PFSK-1 (cell line): ENCODE data around the gene MYO16.

Experiments
- POLR2AphosphoS5 ChIP-seq: IDR thresholded peaks from 2 replicates; pipeline ENCODE4 v1.6.1; 2012; ENCODE audit warnings: low read depth, mild to moderate bottlenecking, control low read depth, low read length, moderate library complexity
- TAF1 ChIP-seq: IDR thresholded peaks from 2 replicates; pipeline ENCODE4 v1.6.1; 2012; ENCODE audit warnings: low read length, control low read depth, borderline replicate concordance; ENCODE audit not compliant: insufficient read depth
- TF ChIP-seq, protein P1 (sequence below), 2 experiments: IDR thresholded peaks; 2 replicates each; pipeline versions ENCODE4 v1.6.1 to v1.8.0; 2011 to 2012; ENCODE audit warnings: low read depth in 2 of 2, low read length in 2 of 2, control low read depth in 1 of 2, inconsistent platforms in 1 of 2, mild to moderate bottlenecking in 1 of 2, moderate library complexity in 1 of 2; ENCODE audit not compliant: insufficient read depth in 1 of 2

DNA sequence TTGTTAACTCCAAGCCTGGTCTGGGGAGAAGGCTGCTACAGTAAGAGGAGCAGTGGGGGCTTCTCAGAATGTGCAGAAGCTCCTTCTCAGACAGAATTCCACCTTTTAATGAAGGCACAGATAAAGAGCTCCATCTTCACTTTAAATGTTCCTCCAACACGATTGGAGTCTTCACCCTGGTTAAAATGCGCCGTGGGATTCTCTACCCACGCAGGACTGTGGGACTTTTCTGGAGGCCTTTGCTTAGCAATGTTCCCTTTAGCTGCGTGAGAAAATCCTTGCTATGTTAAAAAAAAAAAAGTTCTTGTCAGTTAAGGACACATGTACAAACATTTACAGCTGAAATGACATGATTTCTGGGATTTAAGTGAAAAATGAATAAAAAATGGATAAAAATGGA is 546.3 kb downstream of the MYO16 start:
- TF ChIP-seq POLR2AphosphoS5, result no peak
- TF ChIP-seq TAF1, result no peak
- TF ChIP-seq, protein P1, sequence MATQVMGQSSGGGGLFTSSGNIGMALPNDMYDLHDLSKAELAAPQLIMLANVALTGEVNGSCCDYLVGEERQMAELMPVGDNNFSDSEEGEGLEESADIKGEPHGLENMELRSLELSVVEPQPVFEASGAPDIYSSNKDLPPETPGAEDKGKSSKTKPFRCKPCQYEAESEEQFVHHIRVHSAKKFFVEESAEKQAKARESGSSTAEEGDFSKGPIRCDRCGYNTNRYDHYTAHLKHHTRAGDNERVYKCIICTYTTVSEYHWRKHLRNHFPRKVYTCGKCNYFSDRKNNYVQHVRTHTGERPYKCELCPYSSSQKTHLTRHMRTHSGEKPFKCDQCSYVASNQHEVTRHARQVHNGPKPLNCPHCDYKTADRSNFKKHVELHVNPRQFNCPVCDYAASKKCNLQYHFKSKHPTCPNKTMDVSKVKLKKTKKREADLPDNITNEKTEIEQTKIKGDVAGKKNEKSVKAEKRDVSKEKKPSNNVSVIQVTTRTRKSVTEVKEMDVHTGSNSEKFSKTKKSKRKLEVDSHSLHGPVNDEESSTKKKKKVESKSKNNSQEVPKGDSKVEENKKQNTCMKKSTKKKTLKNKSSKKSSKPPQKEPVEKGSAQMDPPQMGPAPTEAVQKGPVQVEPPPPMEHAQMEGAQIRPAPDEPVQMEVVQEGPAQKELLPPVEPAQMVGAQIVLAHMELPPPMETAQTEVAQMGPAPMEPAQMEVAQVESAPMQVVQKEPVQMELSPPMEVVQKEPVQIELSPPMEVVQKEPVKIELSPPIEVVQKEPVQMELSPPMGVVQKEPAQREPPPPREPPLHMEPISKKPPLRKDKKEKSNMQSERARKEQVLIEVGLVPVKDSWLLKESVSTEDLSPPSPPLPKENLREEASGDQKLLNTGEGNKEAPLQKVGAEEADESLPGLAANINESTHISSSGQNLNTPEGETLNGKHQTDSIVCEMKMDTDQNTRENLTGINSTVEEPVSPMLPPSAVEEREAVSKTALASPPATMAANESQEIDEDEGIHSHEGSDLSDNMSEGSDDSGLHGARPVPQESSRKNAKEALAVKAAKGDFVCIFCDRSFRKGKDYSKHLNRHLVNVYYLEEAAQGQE (IDR thresholded peaks at IDR 0.05; ENCODE audit: insufficient read depth in 1 of 2, low read depth in 2 of 2, low read length in 2 of 2), result no peak
